M059J (cell line): ENCODE measurements around the gene ST6GALNAC1. TPM values are rescaled to one million over a fixed set of nuclear protein-coding genes. Genes with fewer than 3 reads are reported as not detected.
A peak's percentile ranks its signal among the peaks of the same experiment; 100 is the strongest.
"Not testable (repeated sequence)": the region's sequence is repeated elsewhere in the genome, so short reads cannot be mapped to it uniquely, and the experiment has no call there.

Experiments
- DNase-seq: peaks from one replicate; pipeline ENCODE4 v3.0.0-alpha.2; 2012; ENCODE audit warnings: low read depth
- total RNA-seq: library from RNA; depleted of rRNA; stranded (reverse); fragments of >200 nt; shearing (Covaris generic); gene quantifications from 2 replicates; pipeline ENCODE4 v1.2.3, GENCODE V29; 2014

The ST6GALNAC1 gene
- total RNA-seq, 1 experiment from 2014 or later: not detected

DNA sequence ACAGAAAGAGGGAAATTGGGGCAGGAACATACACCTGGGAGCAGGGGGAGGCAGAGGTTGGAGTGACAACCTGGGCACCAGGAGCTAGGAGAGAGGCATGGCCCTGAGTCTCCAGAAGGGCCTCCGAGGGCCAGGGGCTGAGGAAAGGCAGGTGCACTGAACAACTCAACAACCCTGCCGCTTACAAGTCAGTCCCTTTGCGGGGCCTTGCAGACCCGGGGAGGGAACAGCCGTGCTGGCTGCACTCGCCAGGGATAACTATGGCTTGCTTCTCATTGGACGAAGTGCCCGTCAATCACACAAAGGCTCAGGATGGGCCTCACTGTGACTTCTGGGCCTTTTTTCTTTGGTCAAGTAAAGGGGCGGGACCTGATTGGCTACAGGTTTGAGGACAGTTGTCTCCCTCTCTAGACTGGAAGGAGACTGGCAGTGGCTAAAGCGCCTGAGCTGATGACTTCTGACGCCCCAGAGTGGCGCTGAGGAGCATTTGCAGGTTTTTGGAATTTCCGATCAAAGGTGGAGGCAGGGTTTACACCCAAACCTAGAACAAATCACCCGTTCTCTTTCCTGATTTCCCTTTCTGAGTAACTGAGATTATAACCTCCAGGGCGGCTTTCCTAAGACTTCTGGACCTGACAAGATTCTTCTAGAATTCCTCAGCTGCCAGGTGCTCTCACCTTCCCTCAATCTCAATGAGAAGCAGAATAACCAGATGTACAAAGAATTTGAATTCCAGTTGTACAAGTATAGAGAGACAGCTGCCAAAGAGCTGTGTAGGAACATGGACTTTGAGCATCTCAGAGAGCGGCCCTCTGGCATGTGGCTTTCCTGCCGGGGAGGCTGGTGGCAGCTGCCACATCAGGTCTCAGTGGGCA lies 30.3 kb downstream of the ST6GALNAC1 start:
- DNase-seq: no peak

DNA sequence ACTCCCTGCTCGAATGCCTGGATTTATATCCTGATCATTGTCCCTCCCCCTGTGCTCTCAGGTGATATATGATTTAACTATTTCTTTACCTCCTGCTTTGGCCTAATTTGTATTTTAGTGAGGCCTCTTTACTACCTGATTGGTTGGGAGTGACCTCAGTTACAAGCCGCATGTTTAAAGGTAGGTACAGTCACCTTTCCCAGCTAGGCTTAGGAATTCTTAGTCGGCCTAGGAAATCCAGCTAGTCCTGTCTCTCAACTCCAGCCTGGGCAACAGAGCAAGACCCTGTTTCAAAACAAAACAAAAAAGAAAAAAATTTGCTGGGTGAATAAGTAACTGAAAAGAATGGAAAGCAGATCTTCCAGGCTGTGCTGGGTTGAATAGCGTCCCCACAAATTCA lies 31.1 kb downstream of the ST6GALNAC1 start:
- no peak for DNase-seq

DNA sequence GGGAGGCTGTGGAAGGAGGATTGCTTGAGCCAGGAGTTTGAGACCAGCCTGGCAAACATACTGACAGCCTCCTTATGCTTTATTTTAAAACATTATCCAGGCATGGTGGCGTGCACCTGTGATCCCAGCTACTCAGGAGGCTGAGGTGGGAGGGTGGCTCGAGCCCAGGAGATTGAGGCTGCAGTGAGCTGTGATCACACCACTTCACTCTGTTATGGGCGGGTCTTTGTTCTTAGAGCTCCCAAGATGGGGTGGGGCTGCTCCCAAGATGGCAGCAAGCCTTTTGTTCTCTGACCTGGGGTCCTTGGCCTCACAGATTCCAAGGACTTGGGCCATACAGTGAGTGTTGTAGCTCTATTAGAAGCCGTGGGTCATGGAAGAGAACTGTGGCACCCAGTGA lies 31.8 kb downstream of the ST6GALNAC1 start:
- no peak for DNase-seq

DNA sequence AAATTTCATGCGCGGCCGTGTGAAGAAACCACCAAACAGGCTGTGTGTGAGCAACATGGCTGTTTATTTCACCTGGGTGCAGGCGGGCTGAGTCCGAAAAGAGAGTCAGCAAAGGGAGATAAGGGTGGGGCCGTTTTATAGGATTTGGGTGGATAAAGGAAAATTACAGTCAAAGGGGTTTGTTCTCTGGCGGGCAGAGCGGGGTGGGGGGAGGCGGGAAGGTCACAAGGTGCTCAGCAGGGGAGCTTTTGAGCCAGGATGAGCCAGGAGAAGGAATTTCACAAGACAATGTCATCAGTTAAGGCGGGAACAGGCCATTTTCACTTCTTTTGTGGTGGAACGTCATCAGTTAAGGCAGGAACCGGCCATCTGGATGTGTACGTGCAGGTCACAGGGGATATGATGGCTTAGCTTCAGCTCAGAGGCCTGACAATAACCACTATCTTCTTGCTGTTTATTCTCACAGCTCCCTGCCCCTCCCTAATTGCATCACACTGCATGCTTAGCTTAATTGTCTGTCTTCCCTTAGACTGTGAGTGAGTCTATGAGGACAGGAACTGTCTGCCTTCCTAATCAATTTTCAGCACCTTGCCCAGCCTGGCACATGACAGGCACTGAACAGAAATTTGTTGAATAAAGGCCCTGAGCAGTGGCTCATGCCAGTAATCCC lies 32.3 kb downstream of the ST6GALNAC1 start:
- not testable (repeated sequence) for DNase-seq

DNA sequence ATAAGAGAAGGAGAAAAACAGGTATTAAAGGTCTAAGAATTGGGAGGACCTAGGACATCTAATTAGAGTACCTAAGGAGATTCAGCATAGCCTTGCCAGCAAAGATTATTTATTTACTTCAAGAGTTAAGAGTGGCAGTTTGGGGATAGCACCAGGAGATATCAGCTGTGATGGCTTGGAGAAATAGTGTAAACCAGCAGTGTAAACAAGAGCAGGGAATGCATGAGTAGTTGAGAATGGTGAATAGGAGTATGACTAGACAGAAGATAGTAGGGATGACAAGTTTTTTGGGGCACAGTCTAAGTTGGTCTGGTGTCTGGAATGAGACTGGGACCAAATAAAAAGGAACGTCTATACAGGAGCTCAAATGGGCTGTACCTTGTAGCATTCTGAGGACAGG lies 36.9 kb downstream of the ST6GALNAC1 start:
- not testable (repeated sequence) for DNase-seq

DNA sequence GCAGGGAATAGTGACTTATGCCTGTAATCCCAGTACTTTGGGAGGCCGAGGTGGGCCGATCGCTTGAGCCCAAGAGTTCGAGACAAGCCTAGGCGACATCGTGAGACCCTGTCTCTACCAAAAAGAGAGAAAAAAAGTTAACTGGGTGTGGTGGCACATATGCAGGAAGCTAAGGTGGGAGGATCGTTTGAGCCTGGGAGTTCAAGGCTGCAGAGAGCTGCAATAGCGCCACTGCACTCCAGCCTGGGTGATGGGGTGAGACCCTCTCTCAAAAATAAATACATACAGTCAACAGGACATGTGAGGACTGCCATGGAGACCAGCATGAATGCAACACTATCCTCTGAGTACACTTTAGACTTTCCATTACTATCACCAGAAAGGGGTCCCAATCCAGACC lies 42.5 kb downstream of the ST6GALNAC1 start:
- no peak for DNase-seq

DNA sequence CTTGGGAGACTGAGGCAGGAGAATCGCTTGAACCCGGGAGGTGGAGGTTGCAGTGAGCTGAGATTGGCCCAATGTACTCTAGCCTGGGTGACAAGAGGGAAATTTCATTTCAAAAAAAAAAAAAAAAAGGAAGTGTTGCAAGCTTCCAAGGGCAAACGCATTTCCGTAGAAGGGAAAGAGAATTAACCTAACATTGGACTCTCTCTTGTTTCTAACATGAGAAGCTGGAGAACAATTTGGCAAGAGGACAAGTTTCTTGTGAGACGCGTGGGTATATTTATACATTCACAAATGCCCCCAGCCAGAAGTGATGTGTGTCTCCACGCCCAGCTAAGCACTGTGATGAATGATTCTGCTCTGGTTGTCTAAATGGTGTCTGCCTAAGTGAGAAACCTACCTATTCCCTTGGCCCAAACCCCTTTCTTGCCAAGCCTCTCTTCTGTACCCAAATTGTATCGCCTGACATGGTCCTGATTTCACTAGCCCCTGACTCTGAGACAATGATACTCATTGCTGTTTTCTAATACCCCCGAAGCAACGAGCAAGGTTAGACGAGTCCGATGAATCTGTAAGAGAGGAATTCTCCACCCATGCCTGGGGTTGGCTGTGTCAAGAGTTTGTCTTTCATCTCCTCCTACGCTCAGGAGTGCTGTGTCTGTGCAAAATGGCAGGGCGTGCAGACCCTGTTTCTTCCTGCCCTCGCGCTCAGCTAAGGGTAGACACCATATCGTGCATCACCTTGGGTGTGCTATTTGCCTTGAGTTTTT lies 43.7 kb downstream of the ST6GALNAC1 start:
- DNase-seq: no peak

DNA sequence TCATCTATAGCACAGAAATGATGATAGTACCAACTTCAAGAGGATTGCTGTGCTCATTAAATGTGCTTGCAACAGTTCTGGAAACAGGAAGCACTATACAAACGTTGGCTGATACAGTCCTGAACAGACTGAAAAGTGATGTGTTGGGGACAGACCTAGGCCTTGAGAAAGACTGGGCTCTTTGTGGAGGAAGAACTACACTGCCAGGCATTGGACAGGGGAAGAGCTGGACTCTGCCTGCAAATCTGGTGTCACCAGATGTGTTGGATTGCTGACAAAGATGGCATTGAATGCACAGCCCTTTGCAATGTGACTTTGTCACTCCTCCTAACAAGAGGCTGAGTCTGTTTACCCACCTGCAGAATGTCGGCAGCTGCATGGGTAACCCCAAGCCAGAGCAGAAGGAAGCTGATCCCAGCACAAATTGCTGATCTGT lies 45.5 kb downstream of the ST6GALNAC1 start:
- DNase-seq: no peak

DNA sequence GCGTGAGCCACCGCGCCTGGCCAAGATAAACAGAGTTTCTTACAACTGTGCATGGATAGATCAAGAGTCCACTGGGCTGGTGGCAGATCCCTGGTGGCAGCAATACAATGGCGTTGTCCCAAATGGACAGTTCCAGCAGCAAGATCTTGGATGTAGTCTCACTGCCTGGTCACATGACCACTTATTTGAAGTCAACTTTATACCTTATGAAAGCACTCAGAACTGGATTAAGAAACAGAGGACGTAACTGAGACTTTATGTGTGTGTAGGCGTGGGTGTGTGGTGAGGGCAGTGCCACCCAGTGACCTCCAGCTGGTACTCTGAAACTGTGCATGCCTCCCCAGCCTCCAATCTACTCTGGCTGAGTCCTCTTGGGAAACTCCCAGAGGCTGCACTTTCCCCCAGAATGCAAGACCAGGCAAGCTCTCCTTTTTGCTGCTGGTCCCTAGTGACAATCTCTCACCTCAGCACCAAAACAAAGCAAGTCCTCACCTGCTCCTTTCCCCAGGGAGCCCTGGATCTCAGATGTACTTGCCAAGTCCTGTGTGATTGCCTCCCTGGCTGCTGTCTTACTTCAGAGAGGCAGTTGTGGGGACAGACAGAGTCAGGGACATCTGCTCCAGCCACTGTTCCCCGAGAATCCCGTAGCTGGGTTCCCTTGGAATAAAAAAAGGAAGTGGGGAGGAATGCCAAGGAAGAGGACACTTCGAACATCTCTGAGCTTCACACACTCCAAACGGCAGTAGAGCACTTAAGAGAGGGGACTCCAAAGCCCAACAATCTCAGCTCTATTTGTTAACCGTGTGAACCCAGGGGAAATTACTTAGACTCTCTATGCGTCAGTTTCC lies 46.2 kb downstream of the ST6GALNAC1 start:
- no peak for DNase-seq

DNA sequence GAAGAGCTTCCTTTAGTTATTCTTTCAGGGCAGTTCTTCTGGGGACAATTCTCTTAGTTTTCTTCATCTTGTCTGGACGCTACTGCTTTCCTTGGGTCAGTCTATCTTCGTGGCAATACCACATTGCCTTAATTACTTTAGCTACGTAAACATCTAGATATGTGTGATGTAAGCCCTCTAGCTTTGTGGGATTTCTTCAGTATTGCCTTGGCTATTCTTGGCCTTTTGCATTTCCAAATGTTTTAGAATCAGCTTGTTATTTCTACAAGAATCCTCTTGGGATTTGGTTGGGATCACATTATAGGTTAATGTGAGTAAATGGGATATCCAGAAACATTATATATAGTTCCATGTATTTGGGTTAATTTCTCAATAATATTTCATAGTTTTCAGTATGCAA lies 48.9 kb downstream of the ST6GALNAC1 start:
- no peak for DNase-seq

DNA sequence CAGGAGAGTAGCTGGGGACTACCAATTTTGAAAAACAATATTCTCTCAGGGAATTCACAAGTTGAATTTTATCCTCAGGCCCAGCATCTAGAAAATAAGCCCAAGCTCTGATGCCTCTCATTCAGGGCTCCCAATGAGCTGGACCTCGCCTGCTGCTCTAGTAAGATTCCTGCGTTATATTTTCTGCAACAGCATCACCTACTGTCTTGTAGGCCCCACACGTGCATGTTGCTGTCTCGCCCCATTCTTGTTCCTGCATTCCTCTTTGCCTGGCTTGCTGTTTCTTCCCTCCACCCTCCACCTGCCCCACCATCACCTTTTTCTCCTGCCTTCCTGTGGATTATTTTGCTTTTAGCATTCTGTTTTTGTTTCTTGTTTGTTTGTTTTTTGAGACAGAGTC lies 49.6 kb downstream of the ST6GALNAC1 start:
- no peak for DNase-seq

DNA sequence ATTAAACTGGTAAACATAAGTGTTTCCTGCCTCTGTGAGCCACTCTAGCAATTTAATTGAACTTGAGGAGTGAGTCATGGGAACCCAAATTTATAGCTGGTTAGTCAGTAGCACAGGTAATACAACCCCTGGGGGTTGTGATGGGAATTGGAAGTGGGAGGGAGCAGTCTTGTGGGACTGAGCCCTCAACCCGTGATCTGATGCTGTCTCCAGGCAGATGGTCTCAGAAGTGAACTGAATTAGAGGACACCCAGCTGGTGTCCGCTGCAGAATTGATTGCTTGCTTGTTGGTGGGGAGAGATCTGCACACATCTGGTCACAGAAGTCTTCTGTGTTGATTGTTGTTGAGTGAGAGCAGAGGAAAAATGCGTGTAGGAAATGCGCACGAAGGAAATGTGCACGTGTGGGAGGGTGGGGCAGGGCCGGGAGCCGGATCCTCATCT lies 50.2 kb downstream of the ST6GALNAC1 start:
- peak; percentile 77 for DNase-seq

DNA sequence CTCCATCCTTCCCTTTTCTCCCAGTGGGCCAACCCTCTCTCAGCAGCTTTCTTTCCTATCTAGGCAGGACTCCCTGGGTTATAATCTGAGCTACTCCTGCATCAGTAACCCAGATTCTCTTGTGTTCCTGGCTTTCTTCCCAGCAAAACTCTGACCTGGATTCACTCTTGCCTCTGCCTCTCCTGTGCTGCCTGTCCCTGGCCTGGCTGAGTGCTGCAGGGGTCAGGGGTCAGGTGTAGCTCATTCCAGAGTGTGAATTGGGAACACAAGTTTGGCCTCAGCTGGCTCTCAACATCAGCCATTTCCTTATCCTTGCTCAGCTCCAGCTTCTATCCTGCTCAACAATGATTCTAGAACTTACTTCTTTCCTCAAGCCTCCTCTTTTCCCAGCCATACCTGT lies 55.4 kb downstream of the ST6GALNAC1 start:
- no peak for DNase-seq

DNA sequence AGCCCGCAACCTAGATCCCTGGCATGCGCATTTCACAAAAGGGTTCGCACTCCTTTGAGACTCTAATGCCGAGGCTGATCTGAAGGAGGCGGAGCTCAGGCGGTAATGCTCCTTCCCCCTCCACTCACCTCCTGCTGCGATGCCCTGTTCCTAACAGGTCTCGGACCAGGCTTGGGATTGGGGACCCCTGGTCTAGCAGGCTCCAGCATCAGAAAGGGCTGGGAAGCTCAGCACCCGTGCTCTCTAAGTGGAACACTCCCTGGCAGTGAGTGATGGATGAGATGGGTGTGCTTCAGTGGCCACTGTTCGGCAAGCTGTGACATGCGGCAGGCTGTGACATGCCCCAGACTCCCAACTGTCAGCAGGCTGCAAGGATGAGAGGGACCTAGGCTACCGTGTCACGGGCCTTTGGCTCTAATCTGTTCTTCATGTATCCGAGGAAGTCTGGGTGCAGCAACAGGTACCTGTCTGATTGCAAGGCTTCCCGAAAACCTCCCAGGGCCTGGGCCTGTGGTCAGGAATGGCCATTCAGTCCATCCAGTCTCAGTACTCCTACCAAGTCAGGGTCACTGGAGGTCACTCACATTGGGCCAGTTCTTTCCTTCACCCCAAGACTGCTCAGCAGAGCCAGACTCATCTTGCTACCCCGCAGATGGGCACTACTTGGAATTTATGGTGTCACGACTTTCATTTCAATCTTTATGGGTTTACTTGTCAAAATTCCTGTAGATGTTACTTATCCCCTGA lies 56.6 kb downstream of the ST6GALNAC1 start:
- no peak for DNase-seq

DNA sequence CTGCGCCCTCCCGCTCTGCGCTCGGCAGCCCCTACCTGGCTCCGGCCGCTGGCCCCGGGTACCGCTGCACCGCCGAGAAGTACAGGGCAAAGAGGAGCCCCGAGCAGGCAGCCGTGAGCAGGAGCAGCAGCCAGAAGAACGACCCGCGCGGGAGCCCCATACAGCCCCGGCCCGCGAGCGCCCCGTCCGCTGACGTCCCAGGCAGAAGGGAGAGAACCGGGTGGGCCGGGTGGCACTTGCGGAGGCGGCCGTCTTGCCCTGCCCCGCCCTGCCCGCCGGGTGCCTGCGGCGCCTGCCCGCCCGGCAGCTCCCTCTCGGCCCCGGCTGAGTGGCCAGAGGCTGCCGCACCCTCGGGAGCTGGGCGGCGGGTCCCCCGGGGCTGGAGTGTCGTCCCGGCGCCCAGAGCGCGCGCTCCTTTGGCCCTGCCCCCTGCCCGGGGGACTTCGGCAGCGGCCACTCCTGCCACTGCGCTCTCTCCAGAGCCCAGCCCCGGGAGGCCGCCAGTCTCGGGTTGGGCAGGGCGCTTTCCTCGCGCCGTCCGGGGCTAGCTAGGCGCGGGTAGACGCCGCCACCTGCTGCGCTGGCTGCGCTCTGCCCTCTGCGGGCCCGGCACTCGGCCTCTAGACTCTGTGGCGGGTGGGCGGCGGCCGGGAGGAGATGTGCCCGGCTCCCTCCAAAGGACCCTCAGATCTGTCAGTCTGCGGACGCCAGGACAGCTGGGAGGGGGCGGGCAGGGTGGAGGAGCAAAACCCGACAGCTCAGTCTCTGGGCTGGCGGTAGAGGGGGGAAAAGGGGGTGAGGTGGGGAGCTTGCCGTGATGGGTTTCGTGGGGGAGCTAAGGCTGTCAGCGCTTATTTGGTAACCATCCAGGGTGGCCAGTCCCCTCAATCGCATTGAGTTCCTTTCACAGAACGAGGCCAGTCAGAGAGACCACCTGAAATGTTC lies 57.6 kb downstream of the ST6GALNAC1 start, which contains the start of gene ST6GALNAC2:
TSS of gene ST6GALNAC2 (minus strand) at position 212 of the 945 bp plus-strand sequence. CDS start at position 160, 52 bp downstream.
- peak; percentile 75 for DNase-seq

DNA sequence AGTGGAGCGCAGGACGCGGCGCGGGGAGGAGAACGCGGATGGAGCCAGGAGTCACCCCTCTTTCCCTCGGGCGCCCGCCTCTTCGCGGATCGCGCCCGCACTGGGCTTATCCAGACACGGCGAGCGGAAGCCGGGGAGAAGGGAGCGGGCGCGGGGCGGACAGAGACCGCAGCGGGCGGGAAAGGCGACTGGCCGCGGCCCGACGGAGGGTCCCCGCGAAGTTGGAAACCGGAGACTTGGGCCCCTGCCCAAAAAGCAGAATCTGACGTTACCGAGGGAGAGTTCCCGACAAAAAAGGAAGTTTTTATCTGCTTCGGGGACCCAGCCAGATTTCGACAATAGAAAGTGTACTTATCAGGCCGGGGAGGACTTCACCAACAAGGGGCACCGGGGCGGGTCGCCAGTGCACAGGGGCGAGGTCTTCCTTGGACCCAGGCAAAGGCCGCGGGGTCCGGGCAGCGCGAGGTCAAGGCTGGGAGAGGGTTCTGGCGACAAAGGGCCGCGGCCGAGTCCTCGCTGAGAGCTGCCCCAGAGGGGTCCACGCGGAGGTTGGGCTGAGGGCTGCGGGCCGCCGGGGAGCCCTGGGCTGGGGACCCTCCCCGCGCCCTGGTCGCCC lies 58.4 kb downstream of the ST6GALNAC1 start:
- DNase-seq: no peak

DNA sequence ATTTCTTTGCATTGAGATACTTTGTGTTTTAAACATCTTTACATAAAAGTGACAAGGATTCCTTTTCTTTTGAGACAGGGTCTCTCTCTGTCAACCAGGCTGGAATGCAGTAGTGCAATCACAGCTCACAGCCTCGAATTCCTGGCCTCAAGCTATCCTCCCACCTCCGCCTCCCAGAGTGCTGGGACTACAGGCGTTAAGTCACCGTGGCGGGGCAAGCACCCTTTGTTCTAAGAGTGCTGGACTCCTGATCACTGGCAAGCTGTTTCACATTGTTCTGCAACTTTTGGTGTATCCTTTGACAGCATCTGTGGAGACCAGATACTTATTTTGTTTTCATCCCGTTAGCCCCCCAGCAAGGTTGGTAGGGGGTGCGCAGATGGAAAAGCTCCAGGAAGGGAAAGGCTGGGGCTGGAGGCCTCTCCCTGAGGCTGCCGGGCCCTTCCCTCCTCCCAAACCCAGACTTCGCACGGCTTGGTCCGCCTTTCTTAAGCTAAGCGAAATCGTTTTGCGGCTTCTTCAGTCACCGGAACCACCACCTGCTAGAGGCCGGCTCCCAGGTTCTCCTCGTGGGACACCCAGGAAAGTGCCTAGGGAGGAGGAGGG lies 59.0 kb downstream of the ST6GALNAC1 start:
- DNase-seq: no peak

DNA sequence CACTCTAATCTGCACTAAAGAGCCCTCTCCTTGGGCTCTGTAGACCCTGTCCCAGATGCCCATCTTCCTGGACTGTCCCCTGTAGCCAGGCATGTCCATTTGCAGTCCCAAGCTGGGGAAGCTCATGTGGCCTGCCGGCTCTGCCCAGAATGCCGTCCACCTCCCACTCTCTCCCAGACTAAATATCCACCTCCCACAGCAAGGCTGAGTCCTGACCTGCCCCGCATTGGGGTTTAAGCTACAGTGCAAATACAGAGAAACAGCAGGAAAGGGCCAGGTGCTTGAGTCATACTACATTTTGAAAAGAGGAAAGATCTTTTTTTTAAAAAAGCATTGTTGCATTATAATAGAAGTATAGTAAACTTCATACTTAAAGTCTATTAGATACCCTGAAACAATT lies 60.9 kb downstream of the ST6GALNAC1 start:
- DNase-seq: no peak
